Raji (cell line): ENCODE results near the gene PRKAR1B.

Experiments used
- POLR2A ChIP-seq: IDR thresholded peaks from 2 replicates; pipeline ENCODE4 v1.6.1; 2011; ENCODE audit warnings: low read depth, low read length, control low read depth; ENCODE audit not compliant: insufficient read depth

Gene PRKAR1B

DNA sequence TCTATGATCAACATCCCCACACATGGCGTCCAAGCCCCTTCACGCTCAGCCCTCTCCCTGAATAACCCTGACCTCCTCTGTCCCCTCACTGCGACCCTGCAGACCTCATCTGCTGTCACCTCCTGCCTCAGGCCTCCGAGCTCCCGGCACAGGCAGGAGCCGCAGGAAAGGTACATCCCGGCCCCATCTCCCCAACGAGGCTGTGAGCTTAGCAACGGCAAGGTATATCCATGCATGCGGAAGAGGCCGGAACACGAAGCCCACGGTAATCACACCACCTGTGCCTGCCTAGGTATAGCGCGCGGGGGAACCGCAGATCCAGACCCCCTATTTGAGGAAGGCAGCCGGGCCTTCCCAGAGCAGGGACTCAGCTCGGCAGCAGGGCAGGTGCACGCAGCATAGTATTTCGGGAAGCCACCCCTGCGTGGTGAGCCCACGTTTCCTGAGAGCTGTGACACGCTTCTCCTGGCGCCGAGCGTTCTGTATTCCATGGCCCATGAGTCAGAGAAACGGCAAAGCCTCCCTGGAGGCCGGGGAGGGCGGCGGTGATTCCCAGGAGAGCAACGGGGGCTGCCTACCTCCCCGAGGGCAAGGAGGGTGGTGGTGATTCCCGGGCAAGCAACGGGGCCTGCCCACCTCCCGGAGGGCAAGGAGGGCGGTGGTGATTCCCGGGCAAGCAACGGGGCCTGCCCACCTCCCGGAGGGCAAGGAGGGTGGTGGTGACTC lies 50.7 kb downstream of the PRKAR1B start:
- no peak for TF ChIP-seq POLR2A

DNA sequence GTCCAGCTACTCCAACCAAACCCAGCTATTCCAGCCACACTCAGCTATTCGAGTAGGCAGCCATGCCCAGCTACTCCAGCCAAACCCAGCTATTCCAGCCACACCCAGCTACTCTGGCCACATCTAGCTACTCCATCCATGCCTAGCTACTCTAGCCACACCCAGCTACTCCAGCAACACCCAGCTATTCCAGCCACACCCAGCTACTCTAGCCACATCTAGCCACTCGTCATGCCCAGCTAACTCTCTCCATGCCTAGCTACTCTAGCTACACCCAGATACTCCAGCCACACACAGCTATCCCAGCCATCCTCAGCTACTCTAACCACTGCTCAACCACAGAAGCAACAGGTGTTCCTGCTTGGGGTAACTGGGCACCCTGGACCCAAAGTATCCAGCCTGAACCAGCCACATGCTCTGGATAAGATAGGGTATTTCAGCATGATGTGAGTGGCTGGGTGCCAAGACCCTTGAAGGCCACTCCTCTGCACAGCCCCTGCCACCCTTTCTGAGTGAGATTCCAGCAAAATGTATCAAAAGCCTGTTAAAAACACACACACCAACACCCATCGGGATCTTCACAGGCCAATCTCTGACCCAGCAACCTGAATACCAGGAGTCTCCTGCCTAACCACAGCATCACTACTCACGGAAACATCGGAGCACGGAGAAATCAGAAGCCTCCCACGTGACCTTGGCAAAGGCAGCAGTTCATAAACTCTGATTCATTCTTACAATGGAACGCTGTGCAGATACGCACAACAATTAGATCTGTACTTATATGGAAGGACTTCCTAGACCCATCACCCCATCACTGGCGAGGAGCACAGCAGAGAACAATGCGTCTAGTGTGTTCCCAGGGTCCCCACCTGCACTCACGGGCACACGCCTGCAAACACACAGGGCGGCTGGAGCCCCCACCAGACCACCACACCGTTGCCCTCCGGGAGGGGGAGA lies 52.3 kb downstream of the PRKAR1B start:
- TF ChIP-seq POLR2A: no peak

DNA sequence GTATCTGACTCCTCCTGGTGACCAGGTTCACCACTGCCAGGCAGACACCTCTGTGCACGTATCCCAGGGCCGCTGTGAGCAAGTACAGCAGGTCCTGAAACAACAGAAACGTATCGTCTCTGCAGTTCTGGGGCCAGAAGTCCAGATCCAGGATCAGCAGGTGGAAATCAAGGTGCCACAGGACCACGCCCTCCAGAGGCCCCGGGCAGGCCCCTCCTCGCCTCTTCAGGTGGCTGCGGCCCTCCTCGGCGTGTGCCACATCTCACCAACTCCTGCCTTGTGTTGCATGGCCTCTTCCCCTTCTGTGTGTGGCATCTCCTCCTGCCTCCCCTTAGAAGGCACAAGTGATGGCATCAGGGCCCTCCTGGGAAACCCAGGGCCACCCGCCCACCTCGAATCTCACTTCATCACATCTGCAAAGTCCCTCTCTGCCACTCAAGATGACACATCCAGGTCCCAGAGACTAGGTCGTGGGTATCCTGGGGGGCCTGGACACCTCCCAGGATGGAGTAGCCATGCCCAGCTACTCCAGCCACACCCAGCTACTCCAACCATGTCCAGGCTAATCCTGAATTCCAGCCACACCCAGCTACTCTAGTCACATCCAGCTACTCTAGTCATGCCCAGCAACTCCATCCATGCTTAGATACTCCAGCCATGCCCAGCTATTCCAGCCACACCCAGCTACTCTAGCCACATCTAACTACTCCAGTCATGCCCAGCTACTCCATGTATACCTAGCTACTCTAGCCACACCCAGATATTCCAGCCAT lies 53.2 kb downstream of the PRKAR1B start:
- TF ChIP-seq POLR2A: no peak

- TF ChIP-seq POLR2A: no peak
Measured at GRCh38 chr7:672891-673290, 54.2 kb downstream of the PRKAR1B start.

GRCh38 chr7:671415-672042 lies 55.6 kb downstream of the PRKAR1B start:
- no peak for TF ChIP-seq POLR2A

DNA sequence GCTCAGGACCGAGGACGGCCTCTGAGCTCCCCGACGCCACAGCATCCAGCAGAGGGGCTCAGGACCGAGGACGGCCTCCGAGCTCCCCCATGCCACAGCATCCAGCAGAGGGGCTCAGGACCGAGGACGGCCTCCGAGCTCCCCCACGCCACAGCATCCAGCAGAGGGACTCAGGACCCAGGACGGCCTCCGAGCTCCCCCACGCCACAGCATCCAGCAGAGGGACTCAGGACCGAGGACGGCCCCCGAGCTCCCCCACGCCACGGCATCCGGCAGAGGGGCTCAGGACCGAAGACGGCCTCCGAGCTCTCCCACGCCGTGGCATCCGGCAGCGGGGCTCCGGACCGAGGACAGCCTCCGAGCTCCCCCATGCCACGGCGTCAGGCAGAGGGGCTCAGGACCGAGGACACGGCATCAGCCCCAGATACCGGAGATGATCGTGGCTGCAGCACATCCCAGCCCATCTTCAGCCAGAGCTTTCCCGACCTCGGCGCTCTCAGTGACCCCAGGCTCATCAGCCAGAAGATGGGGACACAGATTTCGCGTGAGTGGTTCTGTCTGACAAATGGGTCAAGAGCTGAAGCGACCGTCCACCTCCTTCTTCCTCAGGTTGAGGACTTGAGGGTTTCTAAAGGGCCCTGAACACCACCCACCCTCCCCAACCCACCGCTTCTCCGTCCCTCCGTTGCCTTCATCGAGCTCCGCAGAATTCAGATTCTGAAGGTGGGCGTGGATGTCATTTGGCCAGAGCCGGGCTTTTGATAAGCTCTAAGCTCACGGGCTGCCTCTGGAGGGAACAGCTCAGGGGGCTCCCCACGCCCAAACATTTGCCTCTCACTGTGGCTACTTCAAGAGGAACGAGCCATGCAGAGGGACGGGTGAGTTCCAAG lies 56.3 kb downstream of the PRKAR1B start:
- no peak for TF ChIP-seq POLR2A

DNA sequence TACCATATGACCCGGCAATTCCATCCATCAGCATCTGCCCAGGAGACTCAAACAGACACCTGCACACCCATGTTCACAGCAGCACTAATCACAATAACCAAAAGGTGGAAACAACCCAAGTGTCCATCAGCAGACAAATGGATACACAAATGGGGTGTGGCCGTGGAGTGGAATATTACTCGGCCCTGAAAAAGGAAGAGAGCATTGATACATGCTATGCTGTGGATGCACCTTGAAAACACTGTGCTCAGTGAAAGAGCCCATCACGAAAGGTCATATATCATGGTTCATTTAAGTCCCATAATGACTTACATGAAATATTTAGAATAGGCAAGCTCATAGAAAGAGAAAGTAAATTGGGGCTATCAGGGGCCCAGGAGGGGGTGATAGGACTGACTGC lies 58.1 kb downstream of the PRKAR1B start:
- TF ChIP-seq POLR2A: no peak

GRCh38 chr7:668139-668931 lies 58.7 kb downstream of the PRKAR1B start:
- no peak for TF ChIP-seq POLR2A

- no peak for TF ChIP-seq POLR2A
Measured at GRCh38 chr7:666454-667292, 60.4 kb downstream of the PRKAR1B start.

DNA sequence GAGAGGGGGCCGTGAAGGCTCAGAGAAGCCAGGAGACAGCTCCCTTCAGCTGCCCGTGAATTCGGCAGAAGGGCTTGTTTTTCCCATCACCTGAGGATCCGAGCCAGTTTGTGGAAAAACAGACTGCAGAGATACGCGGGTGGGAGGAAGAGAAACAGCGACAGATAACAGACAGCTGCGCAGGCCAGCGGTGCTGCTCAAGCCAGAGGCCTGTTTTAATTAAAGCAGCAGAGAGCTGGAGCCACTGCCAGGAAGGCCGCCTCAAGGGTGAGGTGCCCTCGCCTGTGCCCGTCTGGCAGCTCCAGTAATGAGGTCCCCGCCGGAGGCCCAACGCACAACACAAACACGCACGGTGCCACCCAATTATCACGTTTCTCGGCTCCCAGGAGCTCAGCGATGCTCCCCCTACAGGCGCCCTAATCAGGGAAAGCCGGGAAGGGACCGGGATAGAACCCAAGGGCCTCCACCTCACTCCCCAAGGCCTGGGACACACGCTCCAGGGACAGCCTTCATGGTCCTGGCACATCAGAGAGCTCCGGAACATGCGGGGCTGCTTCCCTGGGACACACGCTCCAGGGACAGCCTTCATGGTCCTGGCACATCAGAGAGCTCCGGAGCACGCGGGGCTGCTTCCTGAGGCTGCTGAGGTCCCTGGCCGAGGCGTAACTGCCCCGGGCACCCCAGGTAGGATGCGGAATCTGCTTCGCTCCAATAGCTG lies 61.2 kb downstream of the PRKAR1B start:
- TF ChIP-seq POLR2A: no peak

DNA sequence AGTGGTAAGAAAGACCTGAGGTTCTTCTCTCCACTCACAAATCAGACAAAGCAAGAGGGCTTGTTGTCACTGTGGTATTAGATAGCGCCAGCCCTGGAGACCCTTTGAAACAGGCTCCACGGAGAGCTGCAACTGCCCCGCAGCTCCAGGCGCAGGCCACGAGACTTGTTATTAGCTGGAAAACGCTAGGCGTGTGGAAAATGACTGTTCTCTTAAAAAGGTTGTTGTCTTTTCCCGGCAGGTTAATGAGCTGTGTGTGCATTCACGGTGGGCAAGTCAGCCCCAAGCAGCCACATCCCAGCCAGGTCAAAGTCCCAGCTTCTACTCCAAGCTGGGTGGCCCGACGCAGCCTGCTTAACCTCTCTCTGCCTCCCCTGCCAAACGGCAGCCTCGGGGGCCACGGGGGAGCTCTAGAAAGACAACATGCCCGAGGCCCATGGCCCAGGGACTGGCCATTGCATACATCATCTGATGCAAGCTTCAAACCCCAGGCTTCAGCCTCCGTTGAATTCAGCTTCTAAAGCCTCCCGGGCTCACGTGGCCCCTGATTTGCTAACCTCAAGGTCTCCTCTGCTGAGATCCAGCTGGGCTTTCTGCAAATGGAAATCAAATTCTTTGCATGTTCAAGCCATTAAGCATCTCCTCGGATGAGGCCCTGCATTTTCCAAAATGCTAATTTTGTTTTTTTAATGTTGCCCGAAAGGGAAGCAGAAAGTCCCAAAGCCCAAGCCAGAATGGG lies 61.9 kb downstream of the PRKAR1B start:
- TF ChIP-seq POLR2A: no peak
